ENCODE results near the gene CEP126.

CEP126 gene

GRCh38 chr11:102010776-102011494, 96.1 kb downstream of the CEP126 start:
- peak; percentile 97 for DNase-seq

- no peak for DNase-seq
Observed at GRCh38 chr11:102012946-102013345, 98.1 kb downstream of the CEP126 start.

- DNase-seq: no peak
Observed at GRCh38 chr11:102014756-102015155, 99.9 kb downstream of the CEP126 start.

- no peak for DNase-seq
Observed at GRCh38 chr11:102017026-102017425, 102.2 kb downstream of the CEP126 start.

- no peak for DNase-seq
Observed at GRCh38 chr11:102026217-102026616, 111.4 kb downstream of the CEP126 start.

GRCh38 chr11:102026959-102027358, 112.1 kb downstream of the CEP126 start:
- DNase-seq: no peak

GRCh38 chr11:102036757-102037156, 121.9 kb downstream of the CEP126 start:
- DNase-seq: no peak

- no peak for DNase-seq
Observed at GRCh38 chr11:102046841-102047240, 132.0 kb downstream of the CEP126 start.

GRCh38 chr11:102047305-102047924, 132.6 kb downstream of the CEP126 start, which contains the start of gene CFAP300:
TSS of gene CFAP300 (plus strand) at chr11:102047437. CDS start at chr11:102047471, 34 bp downstream.
- DNase-seq: peak; percentile 93

Measured in fibroblast of skin of scalp (primary cell).